COLO668 (cell line): Measurements from ENCODE around the gene RBMS3.
"Not testable (repeated sequence)": the region's sequence is repeated elsewhere in the genome, so short reads cannot be mapped to it uniquely, and the experiment has no call there.

ENCODE experiments used
- DNase-seq: peaks from one replicate; lab custom pipeline; 2025; ENCODE audit not compliant: unreplicated experiment; lab: John Stamatoyannopoulos, UW

Gene RBMS3

GRCh38 chr3:29649815-29650547, 369.1 kb downstream of the RBMS3 start:
- no peak for DNase-seq

- no peak for DNase-seq
These were observed 372.8 kb downstream of the RBMS3 start for GRCh38 chr3:29653680-29654079.

GRCh38 chr3:29655015-29655747, 374.3 kb downstream of the RBMS3 start:
- DNase-seq: no peak

- DNase-seq: no peak
These were observed 384.8 kb downstream of the RBMS3 start for GRCh38 chr3:29665688-29666087.

- DNase-seq: no peak
These were observed 387.4 kb downstream of the RBMS3 start for GRCh38 chr3:29668233-29668632.

- no peak for DNase-seq
These were observed 387.9 kb downstream of the RBMS3 start for GRCh38 chr3:29668728-29669127.

GRCh38 chr3:29670476-29670875, 389.6 kb downstream of the RBMS3 start:
- DNase-seq: not testable (repeated sequence)

GRCh38 chr3:29677421-29677820, 396.6 kb downstream of the RBMS3 start:
- no peak for DNase-seq

GRCh38 chr3:29679944-29680343, 399.1 kb downstream of the RBMS3 start:
- no peak for DNase-seq

- DNase-seq: no peak
These were observed 402.4 kb downstream of the RBMS3 start for GRCh38 chr3:29683018-29683993.

- no peak for DNase-seq
These were observed 406.2 kb downstream of the RBMS3 start for GRCh38 chr3:29686889-29687592.

- DNase-seq: no peak
These were observed 409.9 kb downstream of the RBMS3 start for GRCh38 chr3:29690686-29691353.

- no peak for DNase-seq
These were observed 413.0 kb downstream of the RBMS3 start for GRCh38 chr3:29693863-29694262.

GRCh38 chr3:29694331-29694730, 413.5 kb downstream of the RBMS3 start:
- DNase-seq: no peak

- DNase-seq: no peak
These were observed 413.9 kb downstream of the RBMS3 start for GRCh38 chr3:29694783-29695182.

GRCh38 chr3:29695201-29695600, 414.3 kb downstream of the RBMS3 start:
- DNase-seq: no peak

- DNase-seq: no peak
These were observed 414.9 kb downstream of the RBMS3 start for GRCh38 chr3:29695643-29696198.

GRCh38 chr3:29696311-29696710, 415.4 kb downstream of the RBMS3 start:
- DNase-seq: no peak

GRCh38 chr3:29697989-29698388, 417.1 kb downstream of the RBMS3 start:
- no peak for DNase-seq

- no peak for DNase-seq
These were observed 419.4 kb downstream of the RBMS3 start for GRCh38 chr3:29700256-29700655.
